Tongue (tissue), 2 donors: ENCODE data around the gene NBAS. TPM values are rescaled to one million over a fixed set of nuclear protein-coding genes. Genes with fewer than 3 reads are reported as not detected.
A peak's percentile ranks its signal among the peaks of the same experiment; 100 is the strongest.

Experiments
- DNase-seq: peaks from one replicate; pipeline ENCODE4 v3.0.0-alpha.2; 2015
- total RNA-seq: library from RNA; depleted of rRNA; stranded (reverse); fragments of >200 nt; gene quantifications from one replicate; pipeline ENCODE4 v1.2.3, GENCODE V29; 2014

Gene NBAS
- 73.3 TPM for total RNA-seq

DNA sequence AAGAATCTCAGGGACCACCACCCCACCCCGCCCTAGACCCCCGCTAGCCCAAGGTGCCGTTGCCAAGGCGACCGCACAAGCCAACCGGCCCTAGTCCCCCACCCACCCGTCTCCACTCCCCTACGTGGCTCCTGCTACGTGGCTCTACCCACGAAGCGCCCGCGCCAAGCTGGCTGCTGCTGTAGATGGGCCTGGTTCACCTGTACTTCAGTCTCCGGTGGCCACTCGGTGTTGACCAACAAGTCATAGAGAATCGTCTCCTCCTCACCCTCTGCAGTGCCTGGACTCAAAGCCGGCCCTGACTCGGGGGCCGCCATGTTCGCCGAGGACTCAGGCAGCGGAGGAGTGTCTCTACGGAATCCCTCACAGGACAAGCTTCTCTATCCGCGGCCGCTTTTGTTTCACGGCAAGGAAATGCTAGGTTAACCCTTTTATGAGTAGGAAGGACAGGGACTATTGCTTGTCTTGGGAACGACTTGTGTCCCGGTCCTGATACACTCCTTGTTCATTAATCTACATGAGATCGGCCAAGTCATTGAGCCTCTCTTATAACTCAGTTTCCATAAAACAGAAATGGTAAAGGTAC is at the start of gene NBAS:
Gene NBAS, minus strand, starts transcription at position 347 of the 586 bp plus-strand sequence. Its CDS starts 30 bp downstream, at position 317.
- DNase-seq: peak; percentile 97

DNA sequence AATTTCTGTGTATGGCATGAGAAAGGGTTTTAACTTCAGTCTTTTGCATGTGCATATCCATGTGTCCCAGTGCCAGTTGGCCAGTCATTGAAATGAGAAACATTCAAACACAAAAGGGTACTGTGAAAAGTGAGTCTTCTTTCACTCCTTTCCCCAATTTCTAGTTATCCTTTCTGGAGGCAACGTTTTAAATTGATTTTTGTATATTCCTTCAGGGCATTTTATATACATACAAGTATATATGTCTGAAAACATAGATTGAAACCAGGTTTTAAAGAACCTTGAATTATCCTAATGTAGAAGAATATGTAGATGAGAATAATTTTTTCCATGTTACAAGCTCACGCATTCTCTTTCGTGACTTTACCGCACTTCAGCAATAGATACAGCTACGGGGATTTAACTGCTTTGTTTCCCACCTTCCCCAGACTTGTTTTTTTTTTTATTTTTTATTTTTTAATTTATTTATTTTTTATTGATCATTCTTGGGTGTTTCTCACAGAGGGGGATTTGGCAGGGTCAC is 49.4 kb upstream of the NBAS start:
- no peak for DNase-seq

DNA sequence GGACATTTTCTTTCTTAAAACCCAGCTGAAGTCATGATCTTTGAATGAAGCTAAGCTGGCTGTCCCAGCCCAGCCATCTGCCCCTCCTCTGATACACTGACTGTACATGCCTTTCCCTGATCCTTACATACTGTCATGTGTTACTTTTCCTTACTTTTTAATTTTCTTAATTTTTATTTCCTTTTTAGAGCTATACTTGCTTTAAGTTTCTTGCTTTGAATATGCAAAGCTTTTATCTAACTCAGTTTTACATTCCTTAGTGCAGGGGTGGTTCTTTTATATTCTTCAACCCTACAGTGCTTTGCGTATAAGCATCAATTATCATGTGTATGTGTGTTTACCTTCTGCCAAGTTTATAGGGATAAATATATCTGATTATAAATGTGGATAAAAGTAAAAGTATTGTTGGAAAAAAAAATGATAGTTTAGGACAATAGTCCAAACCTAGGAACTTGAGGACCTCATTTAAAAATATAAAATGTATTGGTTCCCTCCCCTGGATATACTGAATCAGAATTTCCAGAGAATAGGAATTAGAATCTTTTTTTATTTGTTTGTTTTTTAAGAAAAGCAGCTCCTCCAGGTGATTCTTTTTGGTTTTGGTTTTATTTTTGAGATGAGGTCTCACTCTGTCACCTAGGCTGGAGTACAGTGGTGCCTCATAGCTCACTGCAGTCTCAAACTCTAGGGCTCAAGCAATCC is 48.4 kb upstream of the NBAS start:
- DNase-seq: no peak

DNA sequence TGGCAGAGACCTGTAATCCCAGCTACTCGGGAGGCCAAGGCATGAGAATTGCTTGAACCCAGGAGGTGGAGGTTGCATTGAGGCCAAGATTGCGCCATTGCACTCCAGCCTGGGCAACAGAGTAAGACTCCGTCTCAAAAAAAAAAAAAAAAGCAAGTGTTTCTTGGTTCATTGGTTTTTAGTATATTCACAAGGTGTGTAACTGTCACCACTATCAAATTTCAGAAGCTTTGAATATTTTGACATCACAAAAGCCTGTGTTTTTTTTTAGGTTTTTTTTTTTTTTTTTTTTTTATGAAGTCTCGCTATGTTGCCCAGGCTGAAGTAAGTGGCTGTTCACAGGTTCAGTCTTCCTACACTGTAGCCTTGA is 47.2 kb upstream of the NBAS start:
- no peak for DNase-seq

DNA sequence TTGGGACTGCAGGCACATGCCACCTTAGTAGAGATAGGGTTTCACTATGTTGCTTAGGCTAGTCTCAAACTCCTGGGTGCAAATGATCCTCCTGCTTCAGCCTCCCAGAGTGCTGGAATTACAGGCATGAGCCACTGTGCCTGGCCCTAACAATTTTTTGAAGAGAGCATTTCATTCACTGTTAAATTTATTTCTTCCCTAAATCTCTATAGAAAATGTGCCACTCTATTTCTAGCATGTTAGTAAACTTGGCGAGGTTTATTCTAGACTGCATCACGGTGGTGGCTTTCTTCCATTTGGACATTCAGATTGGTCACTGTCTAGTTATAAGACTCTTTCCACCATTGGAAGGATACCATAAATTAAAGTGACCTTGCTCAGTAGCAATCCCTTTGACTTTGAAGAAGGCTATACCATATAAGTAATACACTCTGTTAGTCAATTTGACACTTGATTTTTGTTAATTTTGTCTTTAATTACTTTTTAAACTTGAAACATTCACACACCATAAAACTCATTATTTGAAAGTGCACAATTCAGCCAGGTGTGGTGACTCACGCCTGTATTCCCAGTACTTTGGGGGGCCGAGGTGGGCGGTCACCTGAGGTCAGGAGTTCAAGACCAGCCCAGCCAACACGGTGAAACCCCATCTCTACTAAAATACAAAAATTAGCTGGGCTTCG is 46.7 kb upstream of the NBAS start:
- no peak for DNase-seq

DNA sequence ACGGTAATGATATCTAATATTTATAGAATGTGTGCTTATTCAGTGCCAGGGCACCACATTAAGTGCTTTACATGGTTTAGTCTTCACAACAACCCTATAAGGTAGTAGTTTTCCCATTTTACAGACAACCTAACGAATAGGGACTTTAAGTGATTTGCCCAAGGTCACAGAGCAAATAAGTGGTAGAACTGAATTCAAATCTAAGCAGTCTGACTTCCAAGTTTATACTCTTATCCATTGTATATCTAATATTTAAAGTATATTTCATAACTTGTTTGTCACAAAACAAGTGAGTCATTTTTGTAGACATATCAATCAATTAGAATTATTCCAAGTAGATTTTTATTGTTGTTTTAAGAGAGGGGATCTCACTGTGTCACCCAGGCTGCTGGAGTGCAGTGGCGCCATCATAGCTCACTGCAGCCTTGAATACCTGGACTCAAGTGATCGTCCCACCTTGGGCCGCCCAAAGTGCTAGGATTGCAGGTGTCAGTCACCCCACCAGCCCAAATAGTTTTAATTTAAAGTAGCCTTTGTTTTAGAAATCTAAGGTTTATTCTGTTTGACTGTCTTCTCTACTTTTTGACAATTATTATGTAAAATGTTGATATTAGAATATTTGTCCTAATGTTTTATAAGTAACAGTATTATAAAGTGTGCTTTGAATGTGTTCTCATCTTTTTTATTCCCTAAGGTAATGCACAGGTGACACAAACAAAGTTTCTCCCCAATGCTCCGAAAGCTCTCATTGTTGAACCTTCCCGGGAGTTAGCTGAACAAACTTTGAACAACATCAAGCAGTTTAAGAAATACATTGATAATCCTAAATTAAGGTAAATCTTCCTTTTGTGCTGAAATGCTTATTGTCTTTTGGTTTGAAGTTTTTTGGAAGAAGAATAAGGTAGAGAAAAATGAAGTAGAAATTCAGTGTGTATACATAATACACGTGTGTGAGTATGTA is 45.6 kb upstream of the NBAS start:
- no peak for DNase-seq

DNA sequence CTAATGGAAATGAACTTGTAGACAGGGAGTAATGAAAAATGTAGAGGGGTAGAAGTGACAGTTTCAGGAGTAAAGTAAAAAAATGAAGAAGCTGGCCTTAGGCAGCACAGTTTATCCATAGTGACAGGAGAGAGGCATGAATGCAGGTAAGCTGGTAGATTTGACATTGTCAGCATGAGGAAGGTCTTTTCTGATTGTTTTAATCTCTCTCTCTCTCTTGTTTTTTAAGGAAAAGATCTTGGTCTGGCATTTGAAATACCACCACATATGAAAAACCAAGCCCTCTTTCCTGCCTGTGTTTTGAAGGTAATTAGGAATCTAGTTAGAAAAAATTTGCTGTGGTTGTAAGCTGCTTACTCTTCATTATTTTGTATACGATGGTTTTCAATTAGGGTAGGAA is 44.6 kb upstream of the NBAS start:
- no peak for DNase-seq

DNA sequence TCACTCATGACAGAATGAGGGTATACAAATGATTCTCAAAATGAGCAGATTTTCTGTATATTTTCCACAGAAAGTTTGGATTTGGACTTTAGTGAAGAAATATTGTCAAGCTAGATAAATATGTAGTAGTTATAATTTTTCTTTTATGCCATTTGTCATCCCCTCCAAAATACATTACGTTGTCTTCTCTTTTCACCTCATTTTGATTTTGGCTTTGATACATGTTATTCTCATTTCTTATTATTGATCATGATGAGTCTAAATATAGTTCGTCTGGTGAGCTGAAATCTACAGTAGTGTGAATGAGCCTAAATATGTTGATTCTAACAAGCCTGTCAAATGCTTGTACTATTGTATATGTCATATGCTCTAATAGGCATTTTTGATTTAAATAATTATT is 42.8 kb upstream of the NBAS start:
- no peak for DNase-seq

DNA sequence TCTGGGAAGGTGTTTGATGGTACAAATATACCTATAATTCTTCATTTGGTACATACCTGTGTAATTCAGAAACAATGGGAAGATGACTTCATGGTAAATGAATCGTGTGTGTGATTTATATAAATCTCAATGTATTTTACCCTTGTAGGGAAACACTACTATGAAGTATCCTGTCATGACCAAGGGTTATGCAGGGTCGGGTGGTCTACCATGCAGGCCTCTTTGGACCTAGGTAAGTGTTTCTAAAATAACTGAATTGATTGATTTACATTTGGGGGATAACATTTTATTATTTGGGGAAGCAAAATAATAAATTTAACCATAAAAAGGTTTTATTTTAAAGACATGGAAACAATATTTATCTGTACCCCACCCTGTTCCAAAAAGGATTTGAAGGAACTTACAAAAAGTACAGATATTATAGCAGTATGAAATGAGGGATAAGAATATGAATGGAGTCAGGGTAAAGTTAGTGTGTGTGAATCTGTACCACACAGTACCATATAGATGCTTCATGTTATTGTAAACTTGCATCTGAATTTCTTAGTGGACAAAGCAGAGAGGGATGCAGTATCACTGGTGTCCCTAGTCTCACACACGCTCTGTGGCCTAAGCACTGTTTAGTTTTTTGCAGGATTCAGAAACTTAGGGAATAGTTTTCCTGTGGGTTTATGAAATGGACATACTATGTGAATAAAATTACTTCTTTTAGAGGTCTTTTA is 42.1 kb upstream of the NBAS start:
- no peak for DNase-seq

DNA sequence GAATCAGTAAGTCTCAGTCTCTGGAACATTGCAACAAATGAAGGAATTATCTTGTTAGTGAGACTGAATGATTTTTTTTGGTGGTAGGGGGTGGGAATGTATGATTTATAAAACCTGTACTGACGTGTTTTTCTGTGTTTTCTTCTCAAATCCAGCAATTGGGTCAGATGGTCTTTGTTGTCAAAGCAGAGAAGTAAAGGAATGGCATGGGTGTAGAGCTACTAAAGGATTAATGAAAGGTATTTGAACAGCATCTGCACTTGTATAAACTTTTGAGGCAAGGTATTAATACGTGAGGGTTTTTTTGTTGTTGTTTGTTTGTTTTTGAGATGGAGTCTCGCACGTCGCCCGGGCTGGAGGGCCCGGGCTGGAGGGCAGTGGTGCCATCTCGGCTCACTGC is 41.3 kb upstream of the NBAS start:
- no peak for DNase-seq

DNA sequence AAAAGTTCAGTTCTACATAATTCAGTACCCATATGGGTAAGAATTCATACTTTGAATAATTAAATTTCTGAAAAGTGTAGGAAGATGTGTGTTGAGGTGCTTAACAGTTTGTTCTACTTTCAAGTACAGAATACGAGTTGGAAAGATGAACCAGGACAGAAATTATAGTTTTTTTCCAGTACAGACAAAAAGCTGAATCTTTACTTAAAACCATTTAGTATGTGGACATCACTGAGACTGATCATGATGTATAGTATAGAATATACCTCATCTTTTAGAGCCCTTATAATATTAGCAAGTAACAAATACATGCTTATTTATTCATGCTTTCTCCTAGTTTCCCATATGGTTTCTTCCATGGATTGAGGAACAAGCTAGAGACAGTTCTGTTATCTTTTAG is 40.5 kb upstream of the NBAS start:
- no peak for DNase-seq

DNA sequence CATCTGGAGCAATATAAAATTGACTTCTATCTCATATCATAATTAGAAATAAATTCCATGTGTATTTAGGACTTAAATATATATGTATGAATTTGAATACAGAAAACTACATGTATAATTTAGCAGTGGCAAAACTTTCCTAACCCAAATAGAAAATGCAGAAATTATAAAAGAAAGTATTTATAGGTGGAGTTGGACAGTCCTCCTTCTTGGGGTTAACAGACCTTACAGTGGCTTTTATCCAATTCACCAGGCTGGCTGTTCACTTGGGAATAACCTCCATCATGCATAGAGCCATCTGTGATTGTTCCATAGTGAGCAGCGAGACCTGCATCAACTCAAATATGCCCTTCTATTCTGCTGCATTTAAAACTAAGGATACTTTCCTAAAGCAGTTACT is 38.9 kb upstream of the NBAS start:
- DNase-seq: no peak

DNA sequence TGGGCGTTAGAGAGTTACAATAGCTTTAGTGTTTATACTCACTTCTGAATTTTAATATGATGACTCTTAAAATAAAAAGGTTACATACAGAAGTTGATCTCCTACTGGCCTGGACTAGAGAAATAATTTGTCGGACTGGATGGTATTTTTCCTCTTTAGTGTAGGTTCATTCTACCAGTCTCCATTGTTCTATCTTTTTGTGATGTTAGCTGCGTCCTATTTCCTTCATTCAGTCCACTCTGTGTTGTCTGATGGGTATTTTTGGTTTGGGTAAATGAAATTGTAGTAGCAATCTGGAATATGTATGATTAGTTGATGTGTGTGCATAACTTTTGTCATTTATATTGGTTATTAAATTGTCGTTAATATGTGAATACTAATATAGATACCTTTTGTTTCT is 35.8 kb upstream of the NBAS start:
- DNase-seq: no peak

DNA sequence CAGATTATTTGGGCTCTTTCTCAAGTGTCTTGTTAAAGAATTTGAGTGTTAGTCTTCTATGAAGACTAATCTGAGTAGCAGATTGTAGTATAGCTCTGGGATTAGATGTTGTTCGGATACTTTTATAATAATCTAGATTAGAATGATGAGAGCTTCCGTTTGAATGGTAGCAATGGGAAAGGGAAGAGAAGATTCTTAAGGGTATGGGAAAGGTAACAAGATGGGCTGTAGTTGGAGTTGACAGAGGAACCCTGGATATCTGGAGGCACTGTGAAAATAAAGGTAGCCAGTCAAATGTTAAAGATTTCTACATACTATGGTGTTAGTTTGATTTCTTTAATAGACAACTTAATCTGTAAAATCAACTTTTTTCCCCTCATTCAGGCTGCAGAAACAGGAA is 35.2 kb upstream of the NBAS start:
- DNase-seq: no peak

DNA sequence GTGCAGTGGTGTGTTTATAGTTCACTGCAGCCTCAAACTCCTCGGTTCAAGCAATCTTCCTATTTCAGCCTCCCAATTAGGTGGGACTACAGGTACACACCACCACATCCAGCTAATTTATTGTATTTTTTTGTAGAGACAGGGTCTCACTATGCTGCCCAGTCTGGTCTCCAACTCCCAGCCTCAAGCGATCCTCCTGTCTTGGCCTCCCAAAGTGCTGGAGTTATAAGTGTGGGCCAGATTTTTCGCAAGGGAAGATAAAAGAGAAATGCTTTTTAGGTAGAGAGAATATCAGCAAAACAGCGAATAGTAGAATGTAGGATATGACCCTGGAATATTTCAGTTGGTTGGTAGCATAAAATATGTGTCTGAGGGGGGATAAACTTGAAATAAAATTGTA is 34.8 kb upstream of the NBAS start:
- no peak for DNase-seq

DNA sequence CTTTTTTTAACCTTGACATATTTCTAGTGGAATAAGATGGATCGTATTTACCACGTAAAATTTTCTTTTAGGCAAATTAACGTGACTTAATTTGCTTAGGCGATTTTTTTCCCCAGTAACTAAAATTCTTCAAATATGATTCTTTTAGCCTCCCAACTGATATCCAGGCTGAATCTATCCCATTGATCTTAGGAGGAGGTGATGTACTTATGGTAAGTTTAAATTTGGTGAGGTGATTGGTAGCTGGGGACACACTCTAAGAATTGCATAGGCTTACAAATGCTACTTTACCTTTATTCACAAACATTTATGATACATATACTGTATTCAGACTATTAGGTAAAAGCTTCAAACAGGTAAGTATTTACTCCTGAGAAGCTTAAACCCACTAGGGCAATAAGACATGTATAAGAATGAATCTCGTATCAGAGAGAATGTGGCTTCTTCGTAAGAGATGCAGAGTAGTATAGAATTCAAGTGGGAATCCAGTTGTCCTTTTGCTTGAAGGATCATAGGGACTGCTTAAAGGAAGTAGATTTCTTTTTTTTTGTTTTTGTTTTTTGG is 34.3 kb upstream of the NBAS start:
- DNase-seq: no peak

DNA sequence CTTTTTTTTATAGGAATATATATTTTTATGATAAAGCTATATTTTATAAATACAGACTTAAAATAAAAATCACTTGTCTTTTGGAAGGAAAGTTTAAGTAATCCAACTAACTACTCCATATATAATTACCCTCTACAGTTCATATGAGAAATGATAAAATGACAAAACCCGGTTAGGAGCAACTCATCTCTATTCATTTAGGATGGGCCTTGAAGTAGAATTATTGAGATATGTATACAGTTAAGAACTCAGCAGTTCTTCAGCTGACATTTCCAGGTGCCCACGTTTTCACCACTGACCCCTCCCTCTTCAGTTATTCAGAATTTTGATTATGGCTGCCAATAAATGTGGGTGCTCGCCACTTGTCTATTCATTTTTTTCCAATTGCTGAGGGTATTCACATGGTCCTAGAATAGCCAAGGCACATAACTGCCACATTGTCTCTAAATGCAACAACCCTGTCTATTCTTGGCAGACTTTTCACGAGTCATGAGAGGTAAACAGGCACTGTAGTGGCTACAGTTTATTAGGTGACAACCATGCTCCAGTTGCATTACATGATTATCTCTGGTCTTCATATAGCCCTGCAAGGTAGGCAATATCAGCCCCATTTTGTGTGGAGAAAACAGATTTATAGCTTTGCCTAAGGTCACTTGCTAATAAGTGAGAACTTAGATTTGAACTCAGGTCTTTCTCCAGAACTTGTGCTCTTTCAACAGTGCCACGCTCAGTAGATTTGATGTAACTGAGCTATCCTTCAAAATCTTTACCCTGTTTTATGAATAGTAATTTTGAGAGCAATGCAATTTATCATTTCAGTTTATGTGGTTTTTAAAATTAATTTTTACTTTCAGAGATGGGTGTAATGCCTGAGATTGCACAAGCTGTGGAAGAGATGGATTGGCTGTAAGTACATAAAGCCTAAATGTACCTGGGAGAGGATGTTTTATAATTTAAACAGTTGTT is 33.4 kb upstream of the NBAS start:
- no peak for DNase-seq

DNA sequence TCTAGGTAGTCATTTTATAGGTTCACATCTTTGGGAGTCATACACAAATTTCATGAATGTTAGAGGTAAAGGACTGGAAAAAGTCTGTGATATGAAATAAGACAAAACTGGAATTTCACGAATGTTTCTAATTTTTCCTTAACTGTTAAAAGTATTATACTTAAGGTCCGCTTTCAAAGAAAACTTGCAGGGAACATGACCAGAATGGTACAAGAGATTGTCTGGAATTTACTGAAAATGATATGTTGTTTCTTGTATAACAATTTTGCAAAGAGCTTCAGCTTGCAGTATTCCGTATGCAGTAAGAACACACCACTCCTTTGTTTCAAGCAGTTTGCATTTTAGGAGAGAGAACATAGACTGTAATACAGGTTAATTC is 32.2 kb upstream of the NBAS start:
- DNase-seq: no peak

DNA sequence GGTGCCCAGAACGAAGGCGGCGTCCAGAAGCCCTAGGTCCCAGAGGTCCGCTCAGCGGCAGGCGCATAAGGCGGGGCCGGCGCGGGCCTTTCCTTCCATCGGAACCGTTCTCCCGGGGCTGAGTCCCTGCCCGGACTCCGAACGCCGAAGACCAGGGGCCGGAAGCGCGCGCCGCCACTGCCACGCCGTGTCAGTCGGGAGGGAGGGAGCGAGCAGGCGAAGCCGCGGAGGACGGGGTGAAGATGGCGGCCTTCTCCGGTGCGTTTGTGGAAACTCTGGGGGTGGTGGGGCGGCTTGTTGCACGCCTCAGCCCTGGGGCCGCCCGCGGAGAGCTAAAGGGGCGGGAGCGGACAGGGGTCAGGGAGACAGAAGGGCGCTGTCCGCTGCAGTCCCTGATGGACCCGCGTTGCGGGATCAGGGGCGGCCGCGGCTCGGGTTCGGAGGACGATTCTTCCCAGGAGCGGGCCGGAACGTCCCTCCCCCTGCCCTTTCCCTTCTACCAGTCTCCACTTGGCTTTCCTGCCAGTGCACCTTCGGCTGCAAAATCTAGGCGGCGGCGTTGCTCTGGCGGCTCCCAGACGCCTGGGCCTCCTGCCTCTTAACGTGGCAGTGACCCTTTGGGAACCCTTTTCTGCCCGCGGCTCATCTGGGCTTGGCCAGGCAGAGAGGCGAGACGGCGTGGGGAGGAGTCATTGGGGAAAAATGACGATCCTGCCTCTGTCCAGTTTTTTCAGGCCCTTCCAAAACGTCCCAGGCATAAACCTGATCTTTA is 30.7 kb upstream of the NBAS start, which contains the start of gene DDX1:
Gene DDX1, plus strand, starts transcription at position 177 of the 772 bp plus-strand sequence. Its CDS starts 66 bp downstream, at position 243.
- DNase-seq: peak; percentile 93
